B cell (primary cell): ENCODE measurements around the gene ITPK1. TPM values are rescaled to one million over a fixed set of nuclear protein-coding genes. Genes with fewer than 3 reads are reported as not detected.

Source experiments
- ATAC-seq: fragments of 200-7000 bp; cut with Tn5 transposase; one replicate; pipeline ENCODE4 v1.10.0; 2021; ENCODE audit warnings: low read depth, mild to moderate bottlenecking, moderate number of reproducible peaks, moderate library complexity
- CTCF ChIA-PET: fragments of 350-600 bp; sonication (Branson Sonifier 250); formaldehyde crosslinking; loops from one replicate; lab custom pipeline; 2021; ENCODE audit warnings: antibody characterized with exemption, inconsistent platforms; lab: Charles Lee
- POLR2A ChIA-PET: fragments of 350-600 bp; sonication (Branson Sonifier 250); formaldehyde crosslinking; loops from one replicate; lab custom pipeline; 2021; ENCODE audit warnings: antibody characterized with exemption; lab: Charles Lee
- DNase-seq: peaks from one replicate; pipeline ENCODE4 v3.0.0; 2013
- H2AFZ ChIP-seq: 2 replicates; pipeline ENCODE4 v1.6.1; 2012; ENCODE audit warnings: mild to moderate bottlenecking, low read depth, low read length; ENCODE audit not compliant: insufficient read depth, poor library complexity, severe bottlenecking
- H3K27ac ChIP-seq, 2 donors: 1 replicate in 1 of 2; 2 replicates in 1 of 2; pipeline ENCODE4 v1.5.1; 2012 to 2013; ENCODE audit warnings: low read length in 2 of 2, mild to moderate bottlenecking in 2 of 2, moderate library complexity in 1 of 2
- H3K27me3 ChIP-seq, 4 experiments: fragments of 200-600 bp in 1 of 4; sonication (generic) in 1 of 4; replicated peaks in 1 of 4; 1 replicate in 2 of 4; 2 replicates in 2 of 4; pipeline versions ENCODE4 v1.6.1 to v1.7.0; 2013 to 2016; ENCODE audit warnings: low read length in 3 of 4, mild to moderate bottlenecking in 2 of 4, mixed read lengths in 1 of 4, moderate library complexity in 1 of 4; ENCODE audit not compliant: insufficient read depth in 4 of 4, control insufficient read depth in 3 of 4; ENCODE audit errors: control extremely low read depth in 1 of 4
- H3K36me3 ChIP-seq, 2 experiments: replicated peaks in 1 of 2; 1 replicate in 1 of 2; 2 replicates in 1 of 2; pipeline versions ENCODE4 v1.6.1 to v1.7.1; 2013; ENCODE audit warnings: low read length in 1 of 2; ENCODE audit not compliant: insufficient read depth in 2 of 2, control insufficient read depth in 1 of 2; ENCODE audit errors: control extremely low read depth in 1 of 2, extremely low read depth in 1 of 2
- H3K4me1 ChIP-seq, 2 donors: fragments of 200-600 bp in 1 of 2; sonication (generic) in 1 of 2; 1 replicate in 1 of 2; 2 replicates in 1 of 2; pipeline versions ENCODE4 v1.5.1 to v1.6.1; 2013 to 2017; ENCODE audit warnings: low read length in 2 of 2; ENCODE audit not compliant: control insufficient read depth in 2 of 2, insufficient read depth in 2 of 2
- H3K4me2 ChIP-seq: replicated peaks from 2 replicates; pipeline ENCODE3; 2012; ENCODE audit warnings: mild to moderate bottlenecking, low read depth, low read length; ENCODE audit not compliant: poor library complexity, severe bottlenecking
- H3K4me3 ChIP-seq, 5 experiments: fragments of 200-600 bp in 1 of 5; sonication (generic) in 1 of 5; 1 replicate in 3 of 5; 2 replicates in 2 of 5; pipeline versions ENCODE4 v1.5.1 to v1.7.0; 2011 to 2016; ENCODE audit warnings: low read length in 4 of 5, mild to moderate bottlenecking in 4 of 5, low read depth in 2 of 5, control low read depth in 1 of 5, moderate library complexity in 1 of 5; ENCODE audit not compliant: insufficient read depth in 1 of 5; ENCODE audit errors: control extremely low read depth in 1 of 5, extremely low read depth in 1 of 5
- H3K79me2 ChIP-seq: fragments of 200-600 bp; sonication (generic); one replicate; pipeline ENCODE4 v1.6.0; 2016; ENCODE audit warnings: low read length; ENCODE audit not compliant: control insufficient read depth, insufficient read depth
- H3K9ac ChIP-seq: fragments of 200-600 bp; sonication (generic); 2 replicates; pipeline ENCODE4 v1.6.1; 2017; ENCODE audit warnings: mild to moderate bottlenecking, low read length, moderate library complexity
- H3K9me3 ChIP-seq, 3 donors: one replicate each; pipeline versions ENCODE4 v1.6.1 to v1.7.1; 2013; ENCODE audit warnings: low read length in 2 of 3; ENCODE audit not compliant: control insufficient read depth in 2 of 3, insufficient read depth in 1 of 3; ENCODE audit errors: control extremely low read depth in 1 of 3
- H4K20me1 ChIP-seq: 2 replicates; pipeline ENCODE4 v1.6.0; 2012; ENCODE audit warnings: mild to moderate bottlenecking, low read length; ENCODE audit not compliant: insufficient read depth, control insufficient read depth, poor library complexity, severe bottlenecking
- H3K27ac Mint-ChIP-seq: one replicate; pipeline ENCODE4 v1.8.0; 2021; ENCODE audit warnings: mixed read lengths
- H3K27me3 Mint-ChIP-seq: one replicate; pipeline ENCODE4 v1.8.0; 2021; ENCODE audit warnings: mixed read lengths
- H3K4me1 Mint-ChIP-seq: one replicate; pipeline ENCODE4 v1.8.0; 2021; ENCODE audit warnings: mixed read lengths
- H3K4me3 Mint-ChIP-seq: one replicate; pipeline ENCODE4 v1.8.0; 2021; ENCODE audit warnings: mixed read lengths
- H3K9me3 Mint-ChIP-seq: one replicate; pipeline ENCODE4 v1.8.0; 2022; ENCODE audit warnings: mixed read lengths; ENCODE audit not compliant: insufficient read depth
- CTCF ChIP-seq: fragments of 200-600 bp; IDR thresholded peaks from one replicate; pipeline ENCODE4 v1.8.0; 2022; ENCODE audit warnings: antibody characterized with exemption, mild to moderate bottlenecking
- EZH2 ChIP-seq: IDR thresholded peaks from 2 replicates; pipeline ENCODE4 v1.6.1; 2012; ENCODE audit warnings: borderline replicate concordance, low read depth, mild to moderate bottlenecking, moderate library complexity, low read length; ENCODE audit not compliant: insufficient read depth, poor library complexity, severe bottlenecking
- WGBS: methylation state at CpG from one replicate; pipeline ENCODE4 v1.1.5; 2013; ENCODE audit warnings: missing lambda C conversion rate; ENCODE audit not compliant: insufficient coverage; 5-methylcytosine and 5-hydroxymethylcytosine counted together
- intact Hi-C: fragments of 100-400 bp; cut with micrococcal nuclease; formaldehyde crosslinking; loops from one replicate; pipeline ENCODE4 v1.10.0; 2022
- polyA plus RNA-seq: library from polyadenylated mRNA; depleted of rRNA; stranded (reverse); fragments of >200 nt; gene quantifications from 2 replicates; pipeline ENCODE4 v1.2.3, GENCODE V29; 2012
- total RNA-seq, 2 donors: library from RNA; stranded (reverse); fragments of 120-200 nt in 1 of 2; gene quantifications; 1 replicate in 1 of 2; 2 replicates in 1 of 2; pipeline versions ENCODE4 v1.2.3 to v1.2.4, GENCODE V29; 2013 to 2022

Gene ITPK1
- total and polyA plus RNA-seq, 2 donors (not counting 1 experiment from before 2014, with no cell fraction given), result 46.0 to 46.9 TPM

GRCh38 chr14:93064411-93065271, 51.1 kb downstream of the ITPK1 start:
- POLR2A ChIA-PET, result interaction anchor here (0.6 kb wide), 1 partner anchor 41 kb away, joined by 3 read pairs; no protein-coding TSS in a partner anchor
- peak overlapping the region; percentile 23 to 28 for H3K27ac ChIP-seq

More at GRCh38 chr14:93064411-93065271, 51.1 kb downstream of the ITPK1 start:
- DNase-seq (no peak), ATAC-seq (no peak)
- no peaks in the 10 kb centered on the region for H3K9me3 ChIP-seq
- Mint-ChIP-seq H3K27ac (peak overlapping the region; percentile 79), H3K27me3 (no peaks in the 10 kb centered on the region), H3K9me3 (no peaks in the 10 kb centered on the region), H3K4me1 (peaks cover 75% of the 10 kb centered on the region), H3K4me3 (peak overlapping the region; percentile 41)
- intact Hi-C loops, result loop anchor here (5.0 kb wide), 1 partner anchor 38 kb away; no protein-coding TSS in a partner anchor
- TF ChIP-seq EZH2 (no peak), CTCF (no peak)
- H3K4me3 ChIP-seq, result no peak overlapping the region
- H2AFZ ChIP-seq, result no peak overlapping the region
- H3K4me1 ChIP-seq, result peaks cover 40 to 49% of the 10 kb centered on the region in 2 donors
- WGBS, result 84% methylated on average over 8 of the region's 10 CpGs
- CTCF ChIA-PET, result interaction anchor here (1.1 to 4.2 kb wide), 3 partner anchors 31 to 49 kb away, joined by 3 to 23 read pairs (median 4); no protein-coding TSS in a partner anchor
- H3K27me3 ChIP-seq, result no peaks in the 10 kb centered on the region
- no peaks in the 10 kb centered on the region for H4K20me1 ChIP-seq
- peaks cover 14% of the 10 kb centered on the region for H3K79me2 ChIP-seq
- no peak overlapping the region for H3K9ac ChIP-seq
- no peak overlapping the region for H3K4me2 ChIP-seq
- H3K36me3 ChIP-seq, result no peaks in the 10 kb centered on the region
